ENCODE results near the gene UQCRH.

DNA sequence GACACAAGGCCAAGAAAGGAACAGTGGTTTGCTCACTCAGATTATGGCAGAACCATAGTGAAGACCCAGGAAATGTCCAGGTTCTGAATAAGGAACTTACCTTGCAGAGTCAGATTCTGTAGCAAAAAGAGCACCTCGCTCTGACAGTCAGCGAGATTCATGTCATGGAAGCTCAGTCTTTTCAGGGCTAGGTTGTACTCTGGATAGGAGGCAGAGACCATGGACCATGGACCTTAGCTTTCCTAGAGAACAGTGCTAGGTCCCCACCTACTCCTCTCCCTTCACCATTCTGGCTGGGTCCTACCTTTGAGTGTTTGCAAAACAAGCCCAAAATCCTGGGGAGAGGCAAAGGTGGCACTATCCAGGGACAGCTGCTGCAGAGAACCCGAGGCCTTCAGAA, 23.4 kb upstream of the UQCRH start:
- TF ChIP-seq, protein P1, sequence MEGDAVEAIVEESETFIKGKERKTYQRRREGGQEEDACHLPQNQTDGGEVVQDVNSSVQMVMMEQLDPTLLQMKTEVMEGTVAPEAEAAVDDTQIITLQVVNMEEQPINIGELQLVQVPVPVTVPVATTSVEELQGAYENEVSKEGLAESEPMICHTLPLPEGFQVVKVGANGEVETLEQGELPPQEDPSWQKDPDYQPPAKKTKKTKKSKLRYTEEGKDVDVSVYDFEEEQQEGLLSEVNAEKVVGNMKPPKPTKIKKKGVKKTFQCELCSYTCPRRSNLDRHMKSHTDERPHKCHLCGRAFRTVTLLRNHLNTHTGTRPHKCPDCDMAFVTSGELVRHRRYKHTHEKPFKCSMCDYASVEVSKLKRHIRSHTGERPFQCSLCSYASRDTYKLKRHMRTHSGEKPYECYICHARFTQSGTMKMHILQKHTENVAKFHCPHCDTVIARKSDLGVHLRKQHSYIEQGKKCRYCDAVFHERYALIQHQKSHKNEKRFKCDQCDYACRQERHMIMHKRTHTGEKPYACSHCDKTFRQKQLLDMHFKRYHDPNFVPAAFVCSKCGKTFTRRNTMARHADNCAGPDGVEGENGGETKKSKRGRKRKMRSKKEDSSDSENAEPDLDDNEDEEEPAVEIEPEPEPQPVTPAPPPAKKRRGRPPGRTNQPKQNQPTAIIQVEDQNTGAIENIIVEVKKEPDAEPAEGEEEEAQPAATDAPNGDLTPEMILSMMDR (IDR thresholded peaks at IDR 0.05): no peak
- no peak for TF ChIP-seq POLR2A (IDR thresholded peaks at IDR 0.05)

Measured in Peyer's patch (tissue), 4 donors.